HepG2 (cell line): ENCODE data around the gene SIGLEC7.

ENCODE experiments used
- HOXA3 ChIP-seq: sonication (generic); formaldehyde crosslinking; IDR thresholded peaks from 2 replicates; pipeline ENCODE4 v1.5.0; 2020; ENCODE audit warnings: missing genetic modification reagents
- NFRKB ChIP-seq: fragments of 450-650 bp; IDR thresholded peaks from 2 replicates; pipeline ENCODE4 v1.6.1; 2017
- NR3C1 ChIP-seq: sonication (generic); formaldehyde crosslinking; IDR thresholded peaks from 2 replicates; pipeline ENCODE4 v1.4.0; 2020; ENCODE audit warnings: missing genetic modification reagents

GRCh38 chr19:51114087-51114729, 27.9 kb upstream of the SIGLEC7 start:
- TF ChIP-seq NR3C1 (no peak), NFRKB (no peak), HOXA3 (CRISPR knock-in tag) (no peak)
